NCI-H187 treated with DMSO at 0.1 percent for 48 hours (cell line): ENCODE measurements around the gene LGALS8.

Source experiments
- DNase-seq: peaks from one replicate; lab custom pipeline; 2025; lab: John Stamatoyannopoulos, UW

LGALS8 gene

GRCh38 chr1:236590553-236591150 lies 66.9 kb downstream of the LGALS8 start:
- DNase-seq = no peak

- no peak for DNase-seq
Measured at GRCh38 chr1:236602171-236602570, 78.4 kb downstream of the LGALS8 start.
